NCI-H345 treated with DMSO at 0.1 percent for 48 hours (cell line): ENCODE results near the gene PTOV1.

Experiments used
- DNase-seq: peaks from one replicate; lab custom pipeline; 2025; ENCODE audit not compliant: unreplicated experiment; lab: John Stamatoyannopoulos, UW

The PTOV1 gene

DNA sequence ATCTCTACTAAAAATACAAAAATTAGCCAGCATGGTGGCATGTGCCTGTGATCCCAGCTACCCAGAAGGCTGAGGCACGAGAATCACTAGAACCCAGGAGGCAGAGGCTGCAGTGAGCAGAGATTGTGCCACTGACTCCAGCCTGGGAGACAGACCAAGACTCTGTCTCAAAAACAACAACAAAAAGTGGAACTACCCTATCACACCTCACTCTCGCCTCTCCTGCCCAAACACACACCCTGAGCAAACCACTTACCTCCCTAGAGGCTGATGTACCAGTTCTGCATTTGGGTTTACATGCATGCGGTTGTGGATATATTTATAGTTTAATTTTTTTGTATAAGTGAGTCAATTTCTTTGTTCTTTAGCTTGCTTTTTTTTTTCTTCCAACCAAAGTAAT lies 7.7 kb upstream of the PTOV1 start:
- no peak for DNase-seq

GRCh38 chr19:49844138-49845095 lies 6.5 kb upstream of the PTOV1 start:
- DNase-seq, result no peak

DNA sequence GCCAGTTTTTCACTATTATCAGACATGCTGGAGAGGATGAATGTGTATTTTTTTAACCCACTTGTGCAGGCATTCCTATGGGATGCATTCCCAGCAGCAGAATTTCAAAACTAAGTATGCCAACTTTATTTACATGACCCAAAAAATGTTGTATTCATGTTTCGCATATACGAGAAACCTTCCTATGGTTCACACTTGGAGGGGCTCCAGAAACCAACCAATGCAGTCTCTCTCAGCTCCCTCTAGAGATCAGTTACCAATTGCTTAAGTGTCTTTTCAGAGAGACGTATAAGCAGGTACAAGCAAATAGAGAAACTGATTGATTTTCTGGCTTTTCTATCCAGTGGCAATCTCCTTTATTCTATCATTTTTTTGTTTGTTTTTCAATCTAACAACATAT lies 5.5 kb upstream of the PTOV1 start:
- DNase-seq, result no peak

DNA sequence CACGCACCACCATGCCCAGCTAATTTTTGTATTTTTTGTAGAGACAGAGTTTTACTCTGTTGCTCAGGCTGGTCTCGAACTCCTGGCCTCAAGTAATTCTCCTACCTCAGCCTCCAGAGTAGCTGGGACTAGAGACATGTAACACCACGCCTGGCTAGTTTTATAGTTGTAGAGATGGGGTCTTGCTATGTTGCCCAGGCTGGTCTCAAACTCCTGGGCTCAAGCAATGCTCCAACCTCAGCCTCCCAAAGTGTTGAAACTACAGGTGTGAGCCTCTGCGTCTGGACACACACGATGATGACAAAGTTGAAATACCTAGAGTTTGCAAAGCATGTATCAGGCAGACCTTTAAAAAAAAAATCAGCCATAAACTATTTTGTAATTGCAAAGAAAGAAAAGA lies 4.6 kb upstream of the PTOV1 start:
- no peak for DNase-seq

- no peak for DNase-seq
Measured at GRCh38 chr19:49847731-49848696, 2.9 kb upstream of the PTOV1 start.

- DNase-seq, result no peak
Measured at GRCh38 chr19:49848938-49849337, 2.0 kb upstream of the PTOV1 start.

GRCh38 chr19:49849433-49850220 lies 1.3 kb upstream of the PTOV1 start:
- DNase-seq, result no peak

DNA sequence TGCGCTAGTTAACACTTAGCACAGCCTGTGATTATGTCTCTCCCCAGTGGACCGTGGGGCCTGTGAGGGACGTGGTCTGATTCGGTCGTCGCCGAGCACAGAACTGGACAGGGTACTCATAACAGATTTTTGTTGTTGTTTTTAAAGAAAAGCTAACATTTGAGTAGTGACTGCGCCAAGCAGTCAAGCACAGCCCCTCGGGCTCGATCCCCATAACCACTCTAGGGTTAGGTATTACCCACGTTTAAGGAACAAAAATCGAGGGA lies 805 bp upstream of the PTOV1 start:
- no peak for DNase-seq

DNA sequence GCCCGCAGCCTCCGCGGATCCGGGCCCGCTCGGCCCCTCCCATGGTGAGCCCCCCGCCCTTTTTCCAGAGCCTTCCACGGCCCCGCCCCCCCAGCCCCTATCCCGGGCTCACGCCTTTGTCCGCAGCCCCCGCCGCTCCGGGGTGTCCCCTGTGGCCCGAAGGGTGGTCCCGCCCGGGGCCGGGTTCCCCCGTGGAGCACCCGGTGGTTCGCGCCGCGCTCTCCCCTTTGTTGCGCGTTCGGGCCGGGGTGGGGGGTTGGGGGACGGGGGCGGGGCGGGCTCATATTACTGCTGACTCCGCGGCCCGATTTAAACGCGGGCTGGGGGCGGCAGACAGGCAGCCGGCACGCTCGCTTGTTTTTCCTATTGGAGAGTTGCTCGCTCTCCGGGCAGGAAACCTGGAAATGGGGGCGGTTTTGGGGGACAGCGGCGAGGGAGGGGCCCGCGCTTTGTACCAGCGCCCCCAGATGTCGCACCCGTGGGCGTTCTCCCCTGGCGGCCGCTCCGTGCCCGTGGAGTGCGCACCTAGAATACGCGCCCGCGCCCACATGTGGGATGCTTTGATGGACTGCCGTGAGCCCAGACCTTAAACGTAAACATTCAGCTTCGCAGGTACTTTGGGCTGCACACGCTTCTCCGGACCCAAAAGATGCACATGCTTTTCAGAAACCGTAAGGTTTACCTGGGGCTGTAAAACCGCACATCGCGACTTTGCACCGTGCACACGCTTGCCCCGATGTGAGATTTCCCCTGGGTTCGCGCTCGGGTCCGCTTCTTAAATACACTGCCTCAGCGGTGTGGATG lies 699 bp downstream of the PTOV1 start:
- no peak for DNase-seq

DNA sequence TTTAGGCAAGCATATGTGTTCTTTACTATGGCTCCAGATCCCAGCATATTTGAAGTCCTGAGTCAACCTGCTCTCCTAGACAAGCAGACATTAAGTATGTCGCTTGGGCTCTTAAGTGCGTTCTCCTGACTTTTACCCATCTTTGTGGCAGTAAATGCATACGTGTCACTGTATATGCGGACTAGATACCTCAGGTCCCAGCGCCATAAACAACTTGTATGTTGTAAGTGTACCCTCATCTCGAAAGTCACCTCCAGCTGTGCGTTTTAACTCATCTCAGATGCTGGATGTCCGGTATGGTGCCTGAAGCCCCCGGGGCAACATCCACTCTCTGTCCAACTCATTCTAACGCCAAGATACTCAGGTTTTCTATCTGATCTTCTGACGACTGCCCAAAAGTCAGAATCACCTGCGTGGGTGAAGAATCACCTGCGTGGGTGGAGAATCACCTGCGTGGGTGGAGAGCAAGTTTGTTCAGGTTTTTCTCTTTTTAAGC lies 1.7 kb downstream of the PTOV1 start:
- no peak for DNase-seq

DNA sequence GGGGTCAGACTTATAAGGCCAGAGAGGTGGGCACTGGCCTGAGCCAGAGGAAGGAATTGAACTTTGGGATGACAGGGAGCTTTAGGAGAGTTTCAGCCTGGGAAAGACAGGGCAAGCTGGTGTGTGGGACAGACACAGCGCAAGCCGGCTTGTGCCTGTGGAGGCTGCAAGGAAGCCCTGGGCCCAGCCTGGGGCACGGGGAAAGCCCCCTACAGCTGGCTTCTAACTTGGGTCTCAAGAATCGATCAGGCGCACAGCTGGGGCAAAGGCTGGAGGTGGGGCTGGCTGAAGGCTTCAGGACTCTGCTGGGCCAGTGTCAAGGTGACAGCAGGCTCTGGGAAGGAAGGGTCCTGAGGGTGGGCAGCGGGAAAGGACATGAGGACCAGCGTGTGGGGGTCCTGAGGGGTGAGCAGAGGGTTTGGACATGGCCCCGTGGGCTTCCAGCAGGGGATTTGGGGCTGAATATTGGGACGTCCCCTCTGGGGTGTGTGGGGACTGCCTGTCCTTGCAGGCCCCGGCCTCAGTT lies 3.0 kb downstream of the PTOV1 start:
- DNase-seq, result no peak

GRCh38 chr19:49854378-49855263 lies 3.7 kb downstream of the PTOV1 start:
- DNase-seq, result no peak

DNA sequence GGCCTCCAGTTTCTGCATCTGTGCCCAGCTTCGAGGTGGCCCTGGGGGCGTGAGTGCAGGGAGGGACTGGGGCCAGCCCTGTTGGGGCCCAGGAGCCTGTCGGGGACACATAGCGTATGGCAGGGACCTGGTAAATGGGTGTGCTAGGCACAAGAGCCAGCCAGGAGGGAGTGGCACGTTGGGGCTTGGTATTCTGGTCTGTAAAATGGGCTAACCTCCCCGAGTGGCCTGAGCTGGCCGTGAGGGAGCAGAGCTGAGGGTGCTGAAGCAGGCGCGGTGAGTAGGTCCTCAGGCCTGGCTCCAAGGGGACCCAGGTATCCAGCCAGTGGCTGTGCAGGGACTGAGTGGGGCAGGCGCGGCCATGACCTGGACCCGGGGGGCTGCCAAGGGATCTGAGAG lies 4.3 kb downstream of the PTOV1 start:
- DNase-seq, result no peak

- DNase-seq, result no peak
Measured at GRCh38 chr19:49855676-49856573, 5.0 kb downstream of the PTOV1 start.

DNA sequence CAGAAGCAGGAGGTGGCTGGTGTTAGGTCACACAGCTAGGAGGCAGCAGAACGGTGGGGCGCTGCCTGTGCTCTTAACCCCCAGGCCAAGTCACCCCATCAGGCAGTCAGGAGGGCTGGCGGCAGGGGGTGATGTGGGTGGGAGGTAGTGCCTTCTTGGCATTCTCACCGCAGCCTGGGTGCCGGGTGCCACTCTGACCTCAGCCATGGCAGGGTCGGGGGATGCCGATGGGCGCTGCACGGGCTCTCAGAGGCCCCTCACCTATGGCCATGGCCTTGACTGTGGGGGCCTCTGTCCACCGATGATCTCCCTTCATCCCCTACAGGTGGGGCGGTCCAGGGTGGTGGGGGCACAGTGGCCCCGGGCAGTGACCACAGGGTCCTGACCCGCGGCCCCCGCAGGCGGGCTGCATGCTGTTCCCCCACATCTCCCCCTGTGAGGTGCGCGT lies 5.6 kb downstream of the PTOV1 start:
- DNase-seq, result no peak

- no peak for DNase-seq
Measured at GRCh38 chr19:49857061-49857837, 6.3 kb downstream of the PTOV1 start.

- DNase-seq, result no peak
Measured at GRCh38 chr19:49857838-49858087, 6.8 kb downstream of the PTOV1 start.
